AG10803 (cell line): ENCODE measurements around the gene GSN.
A peak's percentile ranks its signal among the peaks of the same experiment; 100 is the strongest.
"Not testable (repeated sequence)": the region's sequence is repeated elsewhere in the genome, so short reads cannot be mapped to it uniquely, and the experiment has no call there.

Source experiments
- DNase-seq: peaks from one replicate; pipeline ENCODE4 v3.0.0; 2010; ENCODE audit warnings: low read depth
- H3K4me3 ChIP-seq: 2 replicates; pipeline ENCODE4 v1.5.1; 2011; ENCODE audit warnings: mild to moderate bottlenecking, low read length, control low read depth
- TF ChIP-seq, protein P1 (sequence below): conservative IDR thresholded peaks from 2 replicates; pipeline ENCODE4 v1.5.1; 2011; ENCODE audit warnings: mild to moderate bottlenecking, low read length, control low read depth, inconsistent platforms

Gene GSN

GRCh38 chr9:121289026-121289771 lies 21.2 kb downstream of the GSN start:
- no peak overlapping the region for H3K4me3 ChIP-seq
- DNase-seq = peak; percentile 80

GRCh38 chr9:121289772-121290370 lies 21.9 kb downstream of the GSN start:
- DNase-seq = no peak
- H3K4me3 ChIP-seq = no peak overlapping the region
- TF ChIP-seq, protein P1, sequence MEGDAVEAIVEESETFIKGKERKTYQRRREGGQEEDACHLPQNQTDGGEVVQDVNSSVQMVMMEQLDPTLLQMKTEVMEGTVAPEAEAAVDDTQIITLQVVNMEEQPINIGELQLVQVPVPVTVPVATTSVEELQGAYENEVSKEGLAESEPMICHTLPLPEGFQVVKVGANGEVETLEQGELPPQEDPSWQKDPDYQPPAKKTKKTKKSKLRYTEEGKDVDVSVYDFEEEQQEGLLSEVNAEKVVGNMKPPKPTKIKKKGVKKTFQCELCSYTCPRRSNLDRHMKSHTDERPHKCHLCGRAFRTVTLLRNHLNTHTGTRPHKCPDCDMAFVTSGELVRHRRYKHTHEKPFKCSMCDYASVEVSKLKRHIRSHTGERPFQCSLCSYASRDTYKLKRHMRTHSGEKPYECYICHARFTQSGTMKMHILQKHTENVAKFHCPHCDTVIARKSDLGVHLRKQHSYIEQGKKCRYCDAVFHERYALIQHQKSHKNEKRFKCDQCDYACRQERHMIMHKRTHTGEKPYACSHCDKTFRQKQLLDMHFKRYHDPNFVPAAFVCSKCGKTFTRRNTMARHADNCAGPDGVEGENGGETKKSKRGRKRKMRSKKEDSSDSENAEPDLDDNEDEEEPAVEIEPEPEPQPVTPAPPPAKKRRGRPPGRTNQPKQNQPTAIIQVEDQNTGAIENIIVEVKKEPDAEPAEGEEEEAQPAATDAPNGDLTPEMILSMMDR = no peak

More at GRCh38 chr9:121289026-121289771, 21.2 kb downstream of the GSN start:
- TF ChIP-seq, protein P1 = no peak

- H3K4me3 ChIP-seq = not testable (repeated sequence)
Observed at GRCh38 chr9:121291536-121291935, 23.6 kb downstream of the GSN start.

GRCh38 chr9:121292051-121292450 lies 24.1 kb downstream of the GSN start:
- H3K4me3 ChIP-seq = no peak overlapping the region
- no peak for DNase-seq
- TF ChIP-seq, protein P1 = no peak

More at GRCh38 chr9:121291536-121291935, 23.6 kb downstream of the GSN start:
- DNase-seq = not testable (repeated sequence)

DNA sequence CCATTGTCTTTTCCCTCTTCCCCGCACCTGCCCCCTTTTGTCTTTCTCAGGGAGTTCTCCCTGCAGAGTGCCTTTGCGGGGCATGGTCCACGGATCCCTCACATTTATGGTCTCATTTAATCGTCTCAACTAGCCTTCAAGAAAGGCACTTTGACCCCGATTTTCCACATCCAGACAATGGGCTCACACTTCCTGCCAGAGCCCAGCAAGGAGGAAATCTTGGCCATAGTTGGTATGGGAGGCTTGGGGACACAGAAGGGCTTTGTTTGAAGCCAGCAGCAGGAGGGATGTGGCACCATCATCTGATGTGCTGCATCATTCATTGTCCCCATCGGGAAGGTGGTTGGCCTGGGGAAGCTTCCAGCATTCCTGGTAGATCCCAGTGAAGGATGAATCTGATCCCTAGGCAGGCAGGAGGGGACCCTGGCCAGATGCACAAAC lies 24.9 kb downstream of the GSN start:
- TF ChIP-seq, protein P1 = no peak
- no peak for DNase-seq
- H3K4me3 ChIP-seq = no peak overlapping the region

GRCh38 chr9:121294151-121294743 lies 26.3 kb downstream of the GSN start:
- DNase-seq = no peak
- H3K4me3 ChIP-seq = no peak overlapping the region
- TF ChIP-seq, protein P1 = no peak

- TF ChIP-seq, protein P1 = no peak
- H3K4me3 ChIP-seq = no peak overlapping the region
Observed at GRCh38 chr9:121294866-121295661, 27.1 kb downstream of the GSN start.

More at GRCh38 chr9:121294866-121295661, 27.1 kb downstream of the GSN start:
- no peak for DNase-seq
